H1 (cell line): ENCODE results near the gene PRRT2.

Experiments used
- EGR1 ChIP-seq: IDR thresholded peaks from 2 replicates; pipeline ENCODE4 v1.6.1; 2011; ENCODE audit warnings: low read depth, low read length, borderline replicate concordance
- JUND ChIP-seq: IDR thresholded peaks from 2 replicates; pipeline ENCODE4 v1.6.1; 2011; ENCODE audit warnings: mild to moderate bottlenecking, improper control_type of control experiment, low read length
- POLR2A ChIP-seq, 2 experiments: IDR thresholded peaks; 1 replicate in 1 of 2; 2 replicates in 1 of 2; pipeline ENCODE4 v1.6.1; 2011; ENCODE audit warnings: low read depth in 2 of 2, low read length in 2 of 2, mild to moderate bottlenecking in 2 of 2; ENCODE audit errors: control extremely low read depth in 1 of 2
- POLR2AphosphoS5 ChIP-seq: IDR thresholded peaks from 2 replicates; pipeline ENCODE4 v1.6.1; 2011; ENCODE audit warnings: low read depth, low read length
- SIN3A ChIP-seq, 2 experiments: IDR thresholded peaks in 1 of 2; conservative IDR thresholded peaks in 1 of 2; 2 replicates each; pipeline ENCODE4 v1.6.1; 2011 to 2012; ENCODE audit warnings: low read length in 2 of 2, improper control_type of control experiment in 1 of 2, low read depth in 1 of 2, mild to moderate bottlenecking in 1 of 2
- SP1 ChIP-seq: IDR thresholded peaks from 2 replicates; pipeline ENCODE4 v1.6.1; 2011; ENCODE audit warnings: low read depth, low read length
- TF ChIP-seq, protein P1 (sequence below), 3 experiments: IDR thresholded peaks; 1 replicate in 2 of 3; 2 replicates in 1 of 3; pipeline versions ENCODE4 v1.5.1 to v1.6.1; 2011; ENCODE audit warnings: low read length in 3 of 3, mild to moderate bottlenecking in 3 of 3, inconsistent platforms in 2 of 3, low read depth in 1 of 3, moderate library complexity in 1 of 3; ENCODE audit not compliant: insufficient read depth in 1 of 3; ENCODE audit errors: control extremely low read depth in 1 of 3

DNA sequence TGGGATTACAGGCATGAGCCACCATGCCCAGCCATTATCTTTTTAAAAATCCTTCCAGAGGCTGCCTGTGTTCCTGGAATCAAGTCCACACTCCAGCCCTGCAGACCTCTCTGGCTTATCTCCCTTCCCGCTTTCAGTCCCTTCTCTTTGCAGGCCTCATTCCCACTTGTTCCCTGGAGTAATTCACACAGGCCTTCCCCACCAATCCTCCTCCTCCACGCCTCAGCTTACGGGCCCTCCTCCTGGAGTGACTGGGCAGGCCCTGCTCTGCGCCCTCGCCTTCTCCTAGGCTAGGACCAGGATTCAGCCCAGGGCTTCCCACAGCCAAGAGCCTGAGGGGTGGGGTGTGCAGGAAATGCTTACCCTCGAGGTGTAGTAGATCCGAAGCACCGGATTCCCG is 48.2 kb downstream of the PRRT2 start:
- TF ChIP-seq POLR2A (IDR thresholded peaks at IDR 0.05; ENCODE audit: control extremely low read depth in 1 of 2, low read depth in 2 of 2, low read length in 2 of 2) (no peak), JUND (no peak), EGR1 (no peak), SIN3A (conservative IDR thresholded peaks at IDR 0.05 in 1 of 2, IDR thresholded peaks at IDR 0.05 in 1 of 2; ENCODE audit: low read depth in 1 of 2, low read length in 2 of 2) (no peak), POLR2AphosphoS5 (no peak), SP1 (no peak)
- TF ChIP-seq, protein P1, sequence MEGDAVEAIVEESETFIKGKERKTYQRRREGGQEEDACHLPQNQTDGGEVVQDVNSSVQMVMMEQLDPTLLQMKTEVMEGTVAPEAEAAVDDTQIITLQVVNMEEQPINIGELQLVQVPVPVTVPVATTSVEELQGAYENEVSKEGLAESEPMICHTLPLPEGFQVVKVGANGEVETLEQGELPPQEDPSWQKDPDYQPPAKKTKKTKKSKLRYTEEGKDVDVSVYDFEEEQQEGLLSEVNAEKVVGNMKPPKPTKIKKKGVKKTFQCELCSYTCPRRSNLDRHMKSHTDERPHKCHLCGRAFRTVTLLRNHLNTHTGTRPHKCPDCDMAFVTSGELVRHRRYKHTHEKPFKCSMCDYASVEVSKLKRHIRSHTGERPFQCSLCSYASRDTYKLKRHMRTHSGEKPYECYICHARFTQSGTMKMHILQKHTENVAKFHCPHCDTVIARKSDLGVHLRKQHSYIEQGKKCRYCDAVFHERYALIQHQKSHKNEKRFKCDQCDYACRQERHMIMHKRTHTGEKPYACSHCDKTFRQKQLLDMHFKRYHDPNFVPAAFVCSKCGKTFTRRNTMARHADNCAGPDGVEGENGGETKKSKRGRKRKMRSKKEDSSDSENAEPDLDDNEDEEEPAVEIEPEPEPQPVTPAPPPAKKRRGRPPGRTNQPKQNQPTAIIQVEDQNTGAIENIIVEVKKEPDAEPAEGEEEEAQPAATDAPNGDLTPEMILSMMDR (IDR thresholded peaks at IDR 0.05; ENCODE audit: control extremely low read depth in 1 of 3, insufficient read depth in 1 of 3, low read depth in 1 of 3, low read length in 3 of 3): no peak
